Thyroid gland (tissue), 4 donors: Measurements from ENCODE around the gene CACNA2D3. TPM values are rescaled to one million over a fixed set of nuclear protein-coding genes. Genes with fewer than 3 reads are reported as not detected.

Experiments used
- DNase-seq, 2 donors: peaks; one replicate each; pipeline ENCODE4 v3.0.0-alpha.2; 2019
- H3K27ac ChIP-seq, 3 donors: fragments of 200-600 bp; sonication (generic); 1 replicate in 2 of 3; 2 replicates in 1 of 3; pipeline ENCODE4 v1.5.1; 2016 to 2019; ENCODE audit warnings: mild to moderate bottlenecking in 1 of 3, moderate library complexity in 1 of 3
- H3K27me3 ChIP-seq: fragments of 200-600 bp; sonication (generic); one replicate; pipeline ENCODE4 v1.5.1; 2019
- H3K36me3 ChIP-seq, 2 donors: fragments of 200-600 bp; sonication (generic); one replicate each; pipeline ENCODE4 v1.5.1; 2016 to 2019
- H3K4me1 ChIP-seq, 2 donors: fragments of 200-600 bp; sonication (generic); one replicate each; pipeline ENCODE4 v1.5.1; 2017 to 2019
- H3K4me3 ChIP-seq, 3 donors: fragments of 200-600 bp; sonication (generic); replicated peaks in 1 of 3; 1 replicate in 2 of 3; 2 replicates in 1 of 3; pipeline ENCODE4 v1.5.1; 2016; ENCODE audit warnings: mild to moderate bottlenecking in 1 of 3
- H3K9me3 ChIP-seq: fragments of 200-600 bp; sonication (generic); one replicate; pipeline ENCODE4 v1.5.1; 2017
- POLR2A ChIP-seq, 2 donors: fragments of 450-650 bp; IDR thresholded peaks; one replicate each; pipeline ENCODE4 v1.6.1; 2017; ENCODE audit warnings: antibody characterized with exemption in 2 of 2, mild to moderate bottlenecking in 2 of 2, moderate library complexity in 1 of 2
- WGBS, 2 donors: methylation state at CpG; one replicate each; pipeline ENCODE4 v1.1.5; 2017; 5-methylcytosine and 5-hydroxymethylcytosine counted together
- intact Hi-C: fragments of 100-400 bp; cut with DNase I; formaldehyde crosslinking; loops from one replicate; pipeline ENCODE4 v1.15.1; 2023
- total RNA-seq, 4 donors: library from RNA; depleted of rRNA; stranded (reverse); fragments of >200 nt; gene quantifications; one replicate each; pipeline ENCODE4 v1.2.3, GENCODE V29; 2016
- TF ChIP-seq, protein P1 (sequence below), 6 experiments: fragments of 200-600 bp in 3 of 6; fragments of 450-650 bp in 3 of 6; sonication (generic) in 3 of 6; IDR thresholded peaks; one replicate each; pipeline ENCODE4 v1.5.1; 2016 to 2019; ENCODE audit warnings: antibody characterized with exemption in 6 of 6, mild to moderate bottlenecking in 2 of 6, inconsistent platforms in 1 of 6, moderate library complexity in 1 of 6

CACNA2D3 gene
- total RNA-seq, 4 donors from 2014 or later = 2.9 to 4.8 (median 4.5) TPM

GRCh38 chr3:54228806-54229205 is 106.5 kb downstream of the CACNA2D3 start:
- Histone ChIP-seq H3K4me3 (no peak overlapping the region), H3K27me3 (no peaks in the 10 kb centered on the region), H3K9me3 (no peaks in the 10 kb centered on the region), H3K27ac (no peak overlapping the region), H3K36me3 (no peaks in the 10 kb centered on the region), H3K4me1 (no peaks in the 10 kb centered on the region)
- intact Hi-C loops = no loop called here
- 75 to 79% methylated on average over 5 of the region's 5 CpGs for WGBS, 2 donors
- no peak for TF ChIP-seq POLR2A (IDR thresholded peaks at IDR 0.05)
- TF ChIP-seq, protein P1, sequence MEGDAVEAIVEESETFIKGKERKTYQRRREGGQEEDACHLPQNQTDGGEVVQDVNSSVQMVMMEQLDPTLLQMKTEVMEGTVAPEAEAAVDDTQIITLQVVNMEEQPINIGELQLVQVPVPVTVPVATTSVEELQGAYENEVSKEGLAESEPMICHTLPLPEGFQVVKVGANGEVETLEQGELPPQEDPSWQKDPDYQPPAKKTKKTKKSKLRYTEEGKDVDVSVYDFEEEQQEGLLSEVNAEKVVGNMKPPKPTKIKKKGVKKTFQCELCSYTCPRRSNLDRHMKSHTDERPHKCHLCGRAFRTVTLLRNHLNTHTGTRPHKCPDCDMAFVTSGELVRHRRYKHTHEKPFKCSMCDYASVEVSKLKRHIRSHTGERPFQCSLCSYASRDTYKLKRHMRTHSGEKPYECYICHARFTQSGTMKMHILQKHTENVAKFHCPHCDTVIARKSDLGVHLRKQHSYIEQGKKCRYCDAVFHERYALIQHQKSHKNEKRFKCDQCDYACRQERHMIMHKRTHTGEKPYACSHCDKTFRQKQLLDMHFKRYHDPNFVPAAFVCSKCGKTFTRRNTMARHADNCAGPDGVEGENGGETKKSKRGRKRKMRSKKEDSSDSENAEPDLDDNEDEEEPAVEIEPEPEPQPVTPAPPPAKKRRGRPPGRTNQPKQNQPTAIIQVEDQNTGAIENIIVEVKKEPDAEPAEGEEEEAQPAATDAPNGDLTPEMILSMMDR (IDR thresholded peaks at IDR 0.05) = no peak
- no peak for DNase-seq

DNA sequence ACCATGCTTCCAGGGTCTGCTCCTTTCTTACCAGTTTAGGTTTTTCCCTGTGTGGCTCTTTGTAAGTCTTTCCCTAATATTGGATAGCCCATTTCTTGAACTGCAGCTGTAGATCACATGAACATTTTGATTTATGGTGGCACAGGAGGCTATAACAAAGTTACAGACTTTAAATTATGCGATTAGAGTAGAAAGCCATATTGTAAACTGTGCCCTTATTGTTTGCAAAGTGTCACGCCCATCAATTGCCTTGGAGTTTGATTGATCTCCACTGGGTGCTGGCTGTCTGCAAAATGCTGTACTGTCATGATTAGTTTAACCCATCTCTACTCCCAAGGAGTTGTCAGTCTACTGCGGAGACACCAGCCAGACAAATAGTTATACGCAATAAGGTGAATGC is 110.3 kb downstream of the CACNA2D3 start:
- Histone ChIP-seq H3K36me3 (no peaks in the 10 kb centered on the region), H3K9me3 (no peaks in the 10 kb centered on the region), H3K27ac (no peak overlapping the region), H3K4me3 (no peak overlapping the region), H3K27me3 (no peaks in the 10 kb centered on the region), H3K4me1 (no peaks in the 10 kb centered on the region)
- TF ChIP-seq POLR2A (IDR thresholded peaks at IDR 0.05) = no peak
- TF ChIP-seq, protein P1 (IDR thresholded peaks at IDR 0.05) = no peak
- intact Hi-C loops = no loop called here
- 94 to 100% methylated on average over 4 of the region's 4 CpGs for WGBS, 2 donors
- DNase-seq = no peak

- intact Hi-C loops = no loop called here
- no peaks in the 10 kb centered on the region for H3K36me3 ChIP-seq
- TF ChIP-seq, protein P1 (IDR thresholded peaks at IDR 0.05) = no peak
- TF ChIP-seq POLR2A (IDR thresholded peaks at IDR 0.05) = no peak
- H3K4me1 ChIP-seq = no peaks in the 10 kb centered on the region
- 74 to 85% methylated on average over 4 of the region's 4 CpGs for WGBS, 2 donors
- no peaks in the 10 kb centered on the region for H3K27me3 ChIP-seq
- H3K4me3 ChIP-seq = no peak overlapping the region
- H3K9me3 ChIP-seq = no peaks in the 10 kb centered on the region
- DNase-seq = no peak
- no peak overlapping the region for H3K27ac ChIP-seq
These were observed 113.6 kb downstream of the CACNA2D3 start for GRCh38 chr3:54235998-54236397.

GRCh38 chr3:54237109-54237508 is 114.8 kb downstream of the CACNA2D3 start:
- TF ChIP-seq, protein P1 (IDR thresholded peaks at IDR 0.05) = no peak
- no peak for TF ChIP-seq POLR2A (IDR thresholded peaks at IDR 0.05)
- Histone ChIP-seq H3K4me1 (no peaks in the 10 kb centered on the region), H3K36me3 (no peaks in the 10 kb centered on the region), H3K27me3 (no peaks in the 10 kb centered on the region), H3K27ac (no peak overlapping the region), H3K9me3 (no peaks in the 10 kb centered on the region), H3K4me3 (no peak overlapping the region)
- no peak for DNase-seq
- intact Hi-C loops = no loop called here
- WGBS, 2 donors = 65 to 67% methylated on average over 3 of the region's 3 CpGs

- H3K9me3 ChIP-seq = no peaks in the 10 kb centered on the region
- no peaks in the 10 kb centered on the region for H3K36me3 ChIP-seq
- 80 to 88% methylated on average over 4 of the region's 4 CpGs for WGBS, 2 donors
- no peak for DNase-seq
- TF ChIP-seq POLR2A (IDR thresholded peaks at IDR 0.05) = no peak
- TF ChIP-seq, protein P1 (IDR thresholded peaks at IDR 0.05) = no peak
- intact Hi-C loops = no loop called here
- H3K27ac ChIP-seq = no peak overlapping the region
- no peak overlapping the region for H3K4me3 ChIP-seq
- H3K27me3 ChIP-seq = no peaks in the 10 kb centered on the region
- H3K4me1 ChIP-seq = no peaks in the 10 kb centered on the region
These were observed 115.6 kb downstream of the CACNA2D3 start for GRCh38 chr3:54237788-54238502.
